ENCODE data around the gene M1AP. TPM values are rescaled to one million over a fixed set of nuclear protein-coding genes. Genes with fewer than 3 reads are reported as not detected.

Gene M1AP
- total and polyA plus RNA-seq, 2 donors (not counting 1 experiment from before 2014, with no cell fraction given): not detected

DNA sequence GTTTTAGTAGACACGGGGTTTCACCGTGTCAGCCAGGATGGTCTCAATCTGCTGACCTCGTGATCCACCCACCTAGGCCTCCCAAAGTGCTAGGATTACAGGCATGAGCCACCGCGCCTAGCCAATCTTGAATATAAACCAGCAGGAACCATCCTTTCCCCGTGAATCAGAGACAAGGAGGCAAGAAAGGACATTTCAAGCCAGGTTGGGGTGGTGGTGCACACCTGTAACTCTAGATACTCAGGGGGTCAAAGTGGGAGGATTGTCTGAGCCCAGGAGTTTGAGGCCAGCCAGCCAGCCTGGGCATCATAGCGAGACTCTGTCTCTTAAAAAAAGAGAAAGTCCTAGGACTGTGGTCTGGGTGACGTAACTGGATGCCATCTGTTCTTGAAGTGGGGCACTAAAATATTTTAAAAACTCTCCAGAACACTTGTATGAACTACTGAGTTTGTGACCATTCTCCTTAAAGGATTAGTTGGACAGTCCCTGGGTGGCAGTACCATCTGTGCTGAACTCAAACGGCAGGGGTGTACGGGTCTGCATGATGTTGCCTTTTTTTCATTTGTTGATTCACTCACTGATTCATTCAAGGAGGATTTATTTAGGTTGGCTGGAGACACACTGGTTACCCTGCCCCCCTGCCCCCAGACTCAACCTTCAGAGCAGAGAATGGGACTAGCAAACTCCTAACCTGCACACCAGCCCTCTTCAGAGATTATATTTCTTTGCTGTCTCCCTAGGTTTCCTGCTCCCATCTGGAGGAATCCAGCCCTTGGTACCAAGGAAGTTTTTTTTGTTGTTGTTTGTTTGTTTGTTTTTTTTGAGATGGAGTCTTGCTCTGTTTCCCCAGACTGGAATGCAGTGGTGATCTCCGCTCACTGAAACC, 136.8 kb downstream of the M1AP start:
- Histone ChIP-seq H2AFZ (ENCODE audit: low read length) (no peak overlapping the region), H4K20me1 (ENCODE audit: control insufficient read depth, extremely low read depth, insufficient read depth, low read length) (no peaks in the 10 kb centered on the region), H3K36me3 (ENCODE audit: control insufficient read depth, insufficient read depth, low read length) (peaks cover 2% of the 10 kb centered on the region), H3K4me3 (replicated peaks in 1 of 4; ENCODE audit: control extremely low read depth in 1 of 4, insufficient read depth in 1 of 4, low read depth in 3 of 4, low read length in 4 of 4) (no peak overlapping the region), H3K4me2 (ENCODE audit: extremely low read depth, insufficient read depth, low read length) (peak overlapping the region; percentile 27), H3K9ac (ENCODE audit: insufficient read depth, low read length) (no peak overlapping the region), H3K79me2 (ENCODE audit: control insufficient read depth, insufficient read depth, low read length) (peaks cover 8% of the 10 kb centered on the region), H3K27ac (ENCODE audit: insufficient read depth, low read length) (no peak overlapping the region), H3K27me3 (ENCODE audit: control insufficient read depth, insufficient read depth, low read length) (peaks cover 53% of the 10 kb centered on the region), H3K9me3 (ENCODE audit: control insufficient read depth, insufficient read depth, low read depth, low read length) (no peaks in the 10 kb centered on the region), H3K4me1 (ENCODE audit: control insufficient read depth, extremely low read depth, insufficient read depth, low read length) (peaks cover 4% of the 10 kb centered on the region)
- TF ChIP-seq, protein P1, sequence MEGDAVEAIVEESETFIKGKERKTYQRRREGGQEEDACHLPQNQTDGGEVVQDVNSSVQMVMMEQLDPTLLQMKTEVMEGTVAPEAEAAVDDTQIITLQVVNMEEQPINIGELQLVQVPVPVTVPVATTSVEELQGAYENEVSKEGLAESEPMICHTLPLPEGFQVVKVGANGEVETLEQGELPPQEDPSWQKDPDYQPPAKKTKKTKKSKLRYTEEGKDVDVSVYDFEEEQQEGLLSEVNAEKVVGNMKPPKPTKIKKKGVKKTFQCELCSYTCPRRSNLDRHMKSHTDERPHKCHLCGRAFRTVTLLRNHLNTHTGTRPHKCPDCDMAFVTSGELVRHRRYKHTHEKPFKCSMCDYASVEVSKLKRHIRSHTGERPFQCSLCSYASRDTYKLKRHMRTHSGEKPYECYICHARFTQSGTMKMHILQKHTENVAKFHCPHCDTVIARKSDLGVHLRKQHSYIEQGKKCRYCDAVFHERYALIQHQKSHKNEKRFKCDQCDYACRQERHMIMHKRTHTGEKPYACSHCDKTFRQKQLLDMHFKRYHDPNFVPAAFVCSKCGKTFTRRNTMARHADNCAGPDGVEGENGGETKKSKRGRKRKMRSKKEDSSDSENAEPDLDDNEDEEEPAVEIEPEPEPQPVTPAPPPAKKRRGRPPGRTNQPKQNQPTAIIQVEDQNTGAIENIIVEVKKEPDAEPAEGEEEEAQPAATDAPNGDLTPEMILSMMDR (conservative IDR thresholded peaks at IDR 0.05 in 1 of 2, IDR thresholded peaks at IDR 0.05 in 1 of 2; ENCODE audit: low read depth in 1 of 2, low read length in 2 of 2): no peak
- no peak for TF ChIP-seq EZH2 (IDR thresholded peaks at IDR 0.05; ENCODE audit: low read length, missing control alignments)
- DNase-seq (ENCODE audit: low read depth in 2 of 2): peak in 1 of 2 donors; percentile 19

DNA sequence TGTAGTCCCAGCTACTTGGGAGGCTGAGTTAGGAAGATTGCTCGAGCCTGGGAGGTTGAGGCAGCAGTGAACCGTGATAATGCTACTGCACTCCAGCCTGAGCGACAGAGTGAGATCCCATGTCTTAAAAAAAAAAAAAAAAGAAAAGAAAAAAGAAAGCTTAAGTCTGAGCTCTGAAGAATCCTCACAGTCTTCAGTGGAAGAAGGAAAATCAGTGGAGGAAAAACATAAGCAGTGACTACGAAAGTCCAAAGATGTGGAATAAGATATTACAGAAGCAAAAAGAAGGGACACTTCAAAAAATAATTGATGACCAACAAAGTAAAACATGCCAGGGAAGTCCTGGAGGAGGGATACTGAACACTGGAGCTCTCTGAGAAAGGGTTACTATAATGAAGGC, 137.9 kb downstream of the M1AP start:
- no peak for DNase-seq (ENCODE audit: low read depth in 2 of 2)
- Histone ChIP-seq H2AFZ (ENCODE audit: low read length) (no peak overlapping the region), H3K27me3 (ENCODE audit: control insufficient read depth, insufficient read depth, low read length) (peaks cover 43% of the 10 kb centered on the region), H3K9ac (ENCODE audit: insufficient read depth, low read length) (no peak overlapping the region), H3K4me1 (ENCODE audit: control insufficient read depth, extremely low read depth, insufficient read depth, low read length) (peaks cover 8% of the 10 kb centered on the region), H4K20me1 (ENCODE audit: control insufficient read depth, extremely low read depth, insufficient read depth, low read length) (no peaks in the 10 kb centered on the region), H3K4me3 (replicated peaks in 1 of 4; ENCODE audit: control extremely low read depth in 1 of 4, insufficient read depth in 1 of 4, low read depth in 3 of 4, low read length in 4 of 4) (no peak overlapping the region), H3K4me2 (ENCODE audit: extremely low read depth, insufficient read depth, low read length) (no peak overlapping the region), H3K79me2 (ENCODE audit: control insufficient read depth, insufficient read depth, low read length) (peaks cover 15% of the 10 kb centered on the region), H3K27ac (ENCODE audit: insufficient read depth, low read length) (no peak overlapping the region), H3K9me3 (ENCODE audit: control insufficient read depth, insufficient read depth, low read depth, low read length) (no peaks in the 10 kb centered on the region), H3K36me3 (ENCODE audit: control insufficient read depth, insufficient read depth, low read length) (peaks cover 2% of the 10 kb centered on the region)
- TF ChIP-seq, protein P1 (conservative IDR thresholded peaks at IDR 0.05 in 1 of 2, IDR thresholded peaks at IDR 0.05 in 1 of 2; ENCODE audit: low read depth in 1 of 2, low read length in 2 of 2): no peak
- no peak for TF ChIP-seq EZH2 (IDR thresholded peaks at IDR 0.05; ENCODE audit: low read length, missing control alignments)

DNA sequence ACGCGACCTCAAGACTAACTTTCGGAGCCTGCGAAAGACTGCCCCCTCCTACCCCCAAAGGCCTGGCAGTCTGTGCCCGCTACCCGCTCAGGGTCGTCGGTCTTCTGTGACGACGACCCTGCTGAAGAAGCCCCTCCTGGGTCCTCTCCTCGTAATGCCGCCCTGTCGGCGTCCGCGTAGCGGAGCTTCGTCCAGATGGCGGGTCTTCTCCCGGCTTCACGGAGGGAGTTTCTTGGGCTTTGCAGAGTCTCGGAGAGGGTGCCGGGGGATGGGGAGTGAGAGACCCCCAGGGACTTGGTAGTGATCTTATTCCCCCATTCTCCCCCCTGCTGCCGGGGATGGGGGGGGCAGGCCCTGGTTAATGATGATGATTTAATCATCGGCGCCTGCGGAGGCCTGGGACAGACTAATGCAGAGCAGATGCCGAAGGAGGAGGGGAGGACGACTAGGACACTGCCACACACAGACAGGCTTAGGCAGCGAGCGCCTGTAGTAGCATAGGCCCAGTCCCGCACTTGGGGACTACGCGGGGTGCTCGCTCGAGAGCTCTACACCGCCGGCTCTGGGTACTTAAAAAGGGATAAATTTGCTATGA, 140.1 kb downstream of the M1AP start:
- TF ChIP-seq, protein P1 (conservative IDR thresholded peaks at IDR 0.05 in 1 of 2, IDR thresholded peaks at IDR 0.05 in 1 of 2; ENCODE audit: low read depth in 1 of 2, low read length in 2 of 2): no peak
- no peak for TF ChIP-seq EZH2 (IDR thresholded peaks at IDR 0.05; ENCODE audit: low read length, missing control alignments)
- H3K9ac ChIP-seq (ENCODE audit: insufficient read depth, low read length): peak overlapping the region; percentile 48
- H3K36me3 ChIP-seq (ENCODE audit: control insufficient read depth, insufficient read depth, low read length): peaks cover 4% of the 10 kb centered on the region
- H4K20me1 ChIP-seq (ENCODE audit: control insufficient read depth, extremely low read depth, insufficient read depth, low read length): no peaks in the 10 kb centered on the region
- peaks cover 10% of the 10 kb centered on the region for H3K4me1 ChIP-seq (ENCODE audit: control insufficient read depth, extremely low read depth, insufficient read depth, low read length)
- peak overlapping the region; percentile 73 for H3K4me2 ChIP-seq (ENCODE audit: extremely low read depth, insufficient read depth, low read length)
- peak in 1 of 2 donors; percentile 43 for DNase-seq (ENCODE audit: low read depth in 2 of 2)
- peak overlapping the region; percentile 64 to 88 (median 80) for H3K4me3 ChIP-seq (replicated peaks in 1 of 4; ENCODE audit: control extremely low read depth in 1 of 4, insufficient read depth in 1 of 4, low read depth in 3 of 4, low read length in 4 of 4)
- H2AFZ ChIP-seq (ENCODE audit: low read length): peak overlapping the region; percentile 54
- H3K27ac ChIP-seq (ENCODE audit: insufficient read depth, low read length): peak overlapping the region; percentile 99
- peaks cover 15% of the 10 kb centered on the region for H3K79me2 ChIP-seq (ENCODE audit: control insufficient read depth, insufficient read depth, low read length)
- H3K9me3 ChIP-seq (ENCODE audit: control insufficient read depth, insufficient read depth, low read depth, low read length): no peaks in the 10 kb centered on the region
- H3K27me3 ChIP-seq (ENCODE audit: control insufficient read depth, insufficient read depth, low read length): peaks cover 21% of the 10 kb centered on the region

All from fibroblast of lung (primary cell).